Neural progenitor cell (in vitro differentiated cells): ENCODE measurements around the gene PRKAR2A.

Experiments
- CTCF ChIP-seq: fragments of 200-600 bp; sonication (generic); IDR thresholded peaks from 2 replicates; pipeline ENCODE4 v1.5.1; 2017; ENCODE audit warnings: antibody characterized with exemption, mild to moderate bottlenecking
- EZH2 ChIP-seq: fragments of 200-600 bp; sonication (generic); IDR thresholded peaks from 2 replicates; pipeline ENCODE4 v1.6.1; 2017; ENCODE audit warnings: antibody characterized with exemption, mild to moderate bottlenecking, moderate library complexity
- EZH2phosphoT487 ChIP-seq: fragments of 200-600 bp; sonication (generic); IDR thresholded peaks from 2 replicates; pipeline ENCODE4 v1.6.1; 2017; ENCODE audit warnings: antibody characterized with exemption

- TF ChIP-seq EZH2phosphoT487 (no peak), CTCF (no peak), EZH2 (no peak)
Observed at GRCh38 chr3:48826451-48826850, 21.2 kb downstream of the PRKAR2A start.
